K562 (cell line): ENCODE results near the gene SAPCD1. TPM values are rescaled to one million over a fixed set of nuclear protein-coding genes. Genes with fewer than 3 reads are reported as not detected.
A peak's percentile ranks its signal among the peaks of the same experiment; 100 is the strongest.

Experiments
- ATAC-seq: fragments of 200-7000 bp; cut with Tn5 transposase; 3 replicates; pipeline ENCODE4 v1.9.1; 2020; ENCODE audit warnings: moderate library complexity
- BruUV-seq: library from RNA; stranded (reverse); fragments of 400-500 nt; replicated peaks from 2 replicates; lab custom pipeline; 2021; lab: Mats Ljungman, UMichigan
- CTCF ChIA-PET: fragments of 300-600 bp; formaldehyde crosslinking; extraction: SDS; loops from one replicate; lab custom pipeline; 2021; ENCODE audit warnings: low intra/inter-chr PET ratio; lab: Yijun Ruan, JAX
- POLR2A ChIA-PET: fragments of 300-600, 350-650 bp; sonication (Branson Sonifier 250); formaldehyde crosslinking; extraction: SDS; loops from one replicate; lab custom pipeline; 2021; ENCODE audit warnings: antibody characterized with exemption, inconsistent platforms; lab: Yijun Ruan, JAX
- DNase-seq, 4 experiments: peaks; one replicate each; pipeline versions ENCODE4 v3.0.0 to v3.0.0-alpha.2; 2011 to 2018; ENCODE audit warnings: low spot score in 3 of 4, mixed read lengths in 3 of 4; ENCODE audit errors: extremely low read depth in 1 of 4
- FAIRE-seq: peaks from 2 replicates; lab custom pipeline; 2011; peaks lifted over from hg19 to GRCh38; lab: Jason Lieb, UNC
- H2AFZ ChIP-seq: 2 replicates; pipeline ENCODE4 v1.6.0; 2011; ENCODE audit warnings: low read depth, low read length, control low read depth, inconsistent platforms
- H3K27ac ChIP-seq: fragments of 200-600 bp; 3 replicates; pipeline ENCODE4 v1.8.0; 2011; ENCODE audit warnings: low read depth, mild to moderate bottlenecking, control low read depth, inconsistent platforms, low read length, moderate library complexity, mixed read lengths; ENCODE audit errors: extremely low read depth
- H3K27me3 ChIP-seq, 2 experiments: fragments of 300-600 bp in 1 of 2; 2 replicates in 1 of 2; 3 replicates in 1 of 2; pipeline versions ENCODE4 v1.6.0 to v1.8.0; 2011; ENCODE audit warnings: inconsistent platforms in 2 of 2, low read length in 2 of 2, mild to moderate bottlenecking in 1 of 2, mixed read lengths in 1 of 2, moderate library complexity in 1 of 2; ENCODE audit not compliant: control insufficient read depth in 2 of 2, insufficient read depth in 2 of 2
- H3K36me3 ChIP-seq: fragments of 300-600 bp; 3 replicates; pipeline ENCODE4 v1.8.0; 2011; ENCODE audit warnings: mild to moderate bottlenecking, low read length, inconsistent platforms; ENCODE audit not compliant: control insufficient read depth, insufficient read depth
- H3K4me1 ChIP-seq, 2 experiments: fragments of 200-600 bp in 1 of 2; replicated peaks in 1 of 2; 2 replicates in 1 of 2; 3 replicates in 1 of 2; pipeline versions ENCODE4 v1.5.1 to v1.8.0; 2011; ENCODE audit warnings: inconsistent platforms in 2 of 2, low read length in 2 of 2, mild to moderate bottlenecking in 1 of 2, mixed read lengths in 1 of 2, moderate library complexity in 1 of 2; ENCODE audit not compliant: control insufficient read depth in 2 of 2, insufficient read depth in 2 of 2
- H3K4me2 ChIP-seq: 2 replicates; pipeline ENCODE4 v1.6.1; 2011; ENCODE audit warnings: low read length, control low read depth, inconsistent platforms, mixed read lengths; ENCODE audit not compliant: insufficient read depth
- H3K4me3 ChIP-seq: fragments of 200-600 bp; sonication (generic), shearing (Covaris generic); 2 replicates; pipeline ENCODE4 v1.5.1; 2016; ENCODE audit warnings: control low read depth, inconsistent platforms
- H3K79me2 ChIP-seq: fragments of 200-600 bp; 3 replicates; pipeline ENCODE4 v1.8.0; 2011; ENCODE audit warnings: low read length, inconsistent platforms; ENCODE audit not compliant: control insufficient read depth, insufficient read depth
- H3K9ac ChIP-seq, 2 experiments: 2 replicates each; pipeline versions ENCODE4 v1.6.0 to v1.6.1; 2011; ENCODE audit warnings: low read depth in 2 of 2, low read length in 2 of 2, control low read depth in 1 of 2, inconsistent platforms in 1 of 2, mild to moderate bottlenecking in 1 of 2, mixed read lengths in 1 of 2; ENCODE audit not compliant: insufficient read depth in 1 of 2
- H3K9me1 ChIP-seq: one replicate; pipeline ENCODE4 v1.6.0; 2011; ENCODE audit warnings: inconsistent platforms, mild to moderate bottlenecking, low read length, moderate library complexity; ENCODE audit not compliant: control insufficient read depth, insufficient read depth
- H3K9me3 ChIP-seq: replicated peaks from 2 replicates; pipeline ENCODE4 v1.5.1; 2011; ENCODE audit warnings: low read depth, low read length, inconsistent platforms; ENCODE audit not compliant: control insufficient read depth, insufficient read depth
- H4K20me1 ChIP-seq: replicated peaks from 2 replicates; pipeline ENCODE4 v1.6.1; 2011; ENCODE audit warnings: low read length, inconsistent platforms, mixed read lengths; ENCODE audit not compliant: control insufficient read depth, insufficient read depth
- BCLAF1 ChIP-seq, 2 experiments: fragments of 450-650 bp in 1 of 2; IDR thresholded peaks; 2 replicates each; pipeline ENCODE4 v1.6.1; 2011 to 2017; ENCODE audit warnings: low read depth in 2 of 2, antibody characterized with exemption in 1 of 2, borderline replicate concordance in 1 of 2, low read length in 1 of 2, mild to moderate bottlenecking in 1 of 2, mixed read lengths in 1 of 2; ENCODE audit not compliant: control insufficient read depth in 1 of 2
- BHLHE40 ChIP-seq: IDR thresholded peaks from 2 replicates; pipeline ENCODE4 v1.6.1; 2011; ENCODE audit warnings: low read length, improper control_type of control experiment
- CGGBP1 ChIP-seq: fragments of 250-450 bp; sonication (Bioruptor Pico); IDR thresholded peaks from 2 replicates; pipeline ENCODE4 v1.9.0; 2021; ENCODE audit warnings: mild to moderate bottlenecking
- CHAMP1 ChIP-seq: fragments of 450-650 bp; IDR thresholded peaks from 2 replicates; pipeline ENCODE4 v1.6.1; 2016; ENCODE audit warnings: mild to moderate bottlenecking
- HMG20B ChIP-seq: fragments of 250-450 bp; sonication (Bioruptor Pico); IDR thresholded peaks from 2 replicates; pipeline ENCODE4 v1.5.0; 2021; ENCODE audit warnings: mild to moderate bottlenecking
- KDM5B ChIP-seq: fragments of 200-600 bp; sonication (generic); IDR thresholded peaks from 2 replicates; pipeline ENCODE4 v1.6.1; 2012; ENCODE audit warnings: low read depth, mild to moderate bottlenecking, moderate library complexity, low read length, control low read depth, inconsistent platforms; ENCODE audit not compliant: insufficient replicate concordance
- KLF10 ChIP-seq: fragments of 250-450 bp; sonication (Bioruptor Pico); IDR thresholded peaks from 2 replicates; pipeline ENCODE4 v1.6.1; 2021; ENCODE audit warnings: matching md5 sums
- MCM7 ChIP-seq, 2 experiments: fragments of 450-650 bp; IDR thresholded peaks; 2 replicates each; pipeline ENCODE4 v1.6.1; 2016 to 2018
- SRSF1 ChIP-seq: fragments of 200-400 bp; formaldehyde crosslinking; IDR thresholded peaks from 2 replicates; pipeline ENCODE4 v1.6.1; 2017; ENCODE audit warnings: mild to moderate bottlenecking, low read depth, low read length, moderate library complexity
- ZNF140 ChIP-seq: fragments of 250-450 bp; sonication (Bioruptor Pico); IDR thresholded peaks from 2 replicates; pipeline ENCODE4 v1.8.0; 2021; ENCODE audit warnings: moderate library complexity, mild to moderate bottlenecking, inconsistent platforms
- ZNF717 ChIP-seq: fragments of 250-450 bp; sonication (Bioruptor Pico); IDR thresholded peaks from 2 replicates; pipeline ENCODE4 v1.5.0; 2021
- WGBS: fragments of 100-300 bp; shearing (Covaris generic); methylation state at CpG from one replicate; pipeline ENCODE4 v1.1.6; 2016; ENCODE audit warnings: low coverage, mixed read lengths; ENCODE audit not compliant: insufficient coverage; ENCODE audit errors: missing lambda C conversion rate; 5-methylcytosine and 5-hydroxymethylcytosine counted together
- in situ Hi-C: fragments of 300-500 bp; cut with MboI; formaldehyde crosslinking; loops from 4 replicates; pipeline ENCODE4 v1.15.0; 2018; ENCODE audit warnings: inconsistent platforms, mixed read lengths
- intact Hi-C: fragments of 100-400 bp; cut with micrococcal nuclease; formaldehyde crosslinking; loops from 2 replicates; pipeline ENCODE4 v1.14.2; 2022
- polyA plus RNA-seq, 8 experiments: library from polyadenylated mRNA; depleted of rRNA in 4 of 8; stranded (reverse) in 5 of 8; unstranded in 3 of 8; fragments of >200 nt; fragmentation: Nextera tagmentation in 2 of 8; fragmentation: Illumina TruSeq in 1 of 8; extraction: Ambion mirVana in 2 of 8; extraction: Trizol in 1 of 8; gene quantifications; 2 replicates each; pipeline versions ENCODE4 v1.2.1 to v1.2.3, GENCODE V29; 2011 to 2014; ENCODE audit warnings: inconsistent platforms in 1 of 8, missing spikeins in 1 of 8
- total RNA-seq, 7 experiments: library from RNA; depleted of rRNA in 6 of 7; stranded (reverse); fragments of >200 nt in 6 of 7; fragmentation: Illumina TruSeq in 2 of 7; extraction: Trizol in 2 of 7; gene quantifications; 2 replicates each; pipeline versions ENCODE4 v1.2.1 to v1.2.3, GENCODE V29; 2011 to 2021; ENCODE audit warnings: low replicate concordance in 1 of 7

Gene SAPCD1
- total and polyA plus RNA-seq, 9 of the 15 experiments (the other 6 are each of a cell fraction or from before 2014, with no cell fraction given): 2.6 to 30.2 (median 7.4) TPM

GRCh38 chr6:31740397-31741223 lies 21.8 kb upstream of the SAPCD1 start:
- peak overlapping the region; percentile 77 for H2AFZ ChIP-seq
- H3K27me3 ChIP-seq: no peaks in the 10 kb centered on the region
- peaks cover 61% of the 10 kb centered on the region for H3K79me2 ChIP-seq
- H3K9me1 ChIP-seq: no peaks in the 10 kb centered on the region
- peak overlapping the region; percentile 95 for H3K27ac ChIP-seq
- H3K9ac ChIP-seq: peak overlapping the region; percentile 92 to 99
- intact Hi-C loops (no loop called here), in situ Hi-C loops (no loop called here)
- FAIRE-seq (no peak), DNase-seq (peak in 2 of 4 experiments; percentile 67 to 74), ATAC-seq (peak; percentile 2)
- BruUV-seq: no TSS peak
- peak overlapping the region; percentile 64 for H3K4me3 ChIP-seq
- peaks cover 49% of the 10 kb centered on the region for H3K36me3 ChIP-seq
- peak overlapping the region; percentile 93 for H3K4me2 ChIP-seq
- ChIA-PET CTCF (no interaction called here), POLR2A (interaction anchor here (0.6 to 13.1 kb wide), 20 partner anchors 9 to 1855 kb away, joined by 3 to 236 read pairs (median 20); partner anchors contain the start of genes BAG6, C6orf47, CSNK2B and DDAH2)
- H4K20me1 ChIP-seq: 0 out of 2 replicates have a peak, but pooled peaks cover under 1% of the 10 kb centered on the region
- H3K9me3 ChIP-seq: no peaks in the 10 kb centered on the region
- 7% methylated on average over 29 of the region's 29 CpGs for WGBS
- H3K4me1 ChIP-seq: peaks cover 56 to 63% of the 10 kb centered on the region in 2 experiments
- TF ChIP-seq HMG20B (CRISPR knock-in tag) (peak; percentile 86; the same call in 1 of the 2 replicates), ZNF140 (CRISPR knock-in tag) (peak; percentile 25; the same call in 1 of the 2 replicates), ZNF717 (CRISPR knock-in tag) (peak; percentile 70; the same call in 1 of the 2 replicates), MCM7 (IDR thresholded peaks at IDR 0.05) (0 out of 4 replicates have a peak, but pooled peaks of 1 of the 2 experiments have one; percentile 18), SRSF1 (0 out of 2 replicates have a peak, but pooled peaks have one; percentile 3), BCLAF1 (IDR thresholded peaks at IDR 0.05; ENCODE audit: borderline replicate concordance in 1 of 2, control insufficient read depth in 1 of 2, low read depth in 2 of 2, low read length in 1 of 2) (no peak; a peak in 1 of 4 replicates), BHLHE40 (peak; percentile 73), CGGBP1 (CRISPR knock-in tag) (peak; percentile 3; the same call in 1 of the 2 replicates), KLF10 (CRISPR knock-in tag) (peak; percentile 73; the same call in 1 of the 2 replicates), KDM5B (peak; percentile 84), CHAMP1 (no peak)
